Measurements from ENCODE around the gene KAZN. TPM values are rescaled to one million over a fixed set of nuclear protein-coding genes. Genes with fewer than 3 reads are reported as not detected.

KAZN gene
- total and polyA plus RNA-seq, 2 of the 8 experiments (the other 6 are each of a cell fraction or from before 2014, with no cell fraction given) = 3.7 to 11.8 TPM

- TF ChIP-seq CHD7 (IDR thresholded peaks at IDR 0.05; ENCODE audit: insufficient replicate concordance, low read length) = no peak
- TF ChIP-seq TAF7 (optimal IDR thresholded peaks at IDR 0.05; ENCODE audit: borderline replicate concordance, low read depth, low read length) = no peak
- TF ChIP-seq CBX5 (IDR thresholded peaks at IDR 0.05; ENCODE audit: low read depth, low read length) = no peak
- TF ChIP-seq POLR2A (IDR thresholded peaks at IDR 0.05; ENCODE audit: control extremely low read depth in 1 of 2, low read depth in 2 of 2, low read length in 2 of 2) = no peak
- TF ChIP-seq SIX5 (IDR thresholded peaks at IDR 0.05; ENCODE audit: low read depth, low read length) = no peak
- TF ChIP-seq SIRT6 (IDR thresholded peaks at IDR 0.05; ENCODE audit: low read length) = no peak
- no peak for TF ChIP-seq EZH2 (IDR thresholded peaks at IDR 0.05; ENCODE audit: low read depth, low read length, severe bottlenecking)
- no peak for TF ChIP-seq EGR1 (IDR thresholded peaks at IDR 0.05; ENCODE audit: borderline replicate concordance, low read depth, low read length)
- TF ChIP-seq KDM5A (IDR thresholded peaks at IDR 0.05; ENCODE audit: low read length) = no peak
- no peak for TF ChIP-seq SAP30 (IDR thresholded peaks at IDR 0.05; ENCODE audit: insufficient read depth, insufficient replicate concordance, low read length)
- TF ChIP-seq RNF2 (IDR thresholded peaks at IDR 0.05; ENCODE audit: borderline replicate concordance, low read depth, low read length, missing control alignments, poor library complexity, severe bottlenecking) = no peak
Measured at GRCh38 chr1:15039017-15039648, 440.6 kb downstream of the KAZN start (continued).
